Stimulated activated CD4-positive, alpha-beta T cell treated with anti-CD3 and anti-CD28 coated beads, Interleukin-4, amount 100 ng/mL, for 1 hour (primary cell): Measurements from ENCODE around the gene SHISA4.
"Not testable (repeated sequence)": the region's sequence is repeated elsewhere in the genome, so short reads cannot be mapped to it uniquely, and the experiment has no call there.

Experiments
- DNase-seq: peaks from one replicate; pipeline ENCODE4 v3.0.0-alpha.2; 2020

SHISA4 gene

DNA sequence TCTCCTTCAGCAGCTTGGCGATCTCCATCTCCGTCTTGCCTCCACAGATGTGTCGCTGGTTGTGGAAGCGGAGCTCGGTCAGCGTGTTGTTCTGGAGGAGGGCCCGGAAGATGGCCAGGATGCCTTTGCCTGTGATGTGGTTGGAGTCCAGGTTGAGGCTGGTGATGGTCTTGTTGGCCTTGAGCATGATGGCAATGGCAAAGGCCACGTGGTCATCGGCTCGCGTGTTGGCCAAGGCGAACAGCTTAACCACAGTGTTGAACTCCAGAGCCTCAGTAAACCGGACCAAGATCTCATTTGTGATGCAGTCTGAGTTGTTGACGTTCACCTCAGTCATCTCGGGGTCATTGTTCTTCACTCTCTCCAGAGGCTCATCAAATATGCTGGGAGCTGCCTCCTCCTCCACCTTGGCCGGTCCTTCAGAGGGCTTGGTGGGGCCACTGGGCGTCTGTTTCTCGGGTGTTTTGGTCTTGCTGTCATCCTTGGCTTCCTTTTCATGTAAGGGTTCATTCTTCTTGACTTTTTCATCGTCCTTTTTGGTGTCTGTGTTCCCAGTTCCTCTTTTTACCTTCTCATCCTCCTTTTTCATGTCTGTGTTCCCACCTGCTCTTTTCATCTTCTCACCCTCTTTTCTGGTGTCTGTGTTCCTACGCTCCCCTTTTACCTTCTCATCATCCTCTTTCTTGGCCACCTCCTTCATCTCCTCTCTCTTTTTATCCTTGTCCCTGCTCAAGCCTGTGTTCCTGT is 11.2 kb downstream of the SHISA4 start:
- DNase-seq, result no peak

DNA sequence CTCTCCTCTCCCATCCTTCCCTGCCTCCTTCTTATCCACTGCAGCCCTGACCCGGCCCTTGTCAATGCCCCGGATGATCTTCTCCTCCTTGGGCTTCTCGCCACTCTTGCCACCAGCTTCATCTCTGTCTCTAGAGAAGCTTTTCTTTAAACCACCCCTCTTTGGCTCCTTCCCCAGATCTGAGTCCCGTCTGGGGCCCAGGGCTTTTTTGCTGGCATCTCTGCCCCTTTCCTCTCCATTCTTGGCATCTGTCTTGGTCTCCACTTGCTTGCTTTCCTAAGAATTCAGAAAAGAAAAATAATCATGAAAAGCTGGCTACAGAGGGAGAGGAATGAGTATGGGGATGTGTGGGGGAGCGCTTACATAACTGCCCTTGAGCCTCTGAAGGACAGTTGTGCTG is 11.8 kb downstream of the SHISA4 start:
- no peak for DNase-seq

DNA sequence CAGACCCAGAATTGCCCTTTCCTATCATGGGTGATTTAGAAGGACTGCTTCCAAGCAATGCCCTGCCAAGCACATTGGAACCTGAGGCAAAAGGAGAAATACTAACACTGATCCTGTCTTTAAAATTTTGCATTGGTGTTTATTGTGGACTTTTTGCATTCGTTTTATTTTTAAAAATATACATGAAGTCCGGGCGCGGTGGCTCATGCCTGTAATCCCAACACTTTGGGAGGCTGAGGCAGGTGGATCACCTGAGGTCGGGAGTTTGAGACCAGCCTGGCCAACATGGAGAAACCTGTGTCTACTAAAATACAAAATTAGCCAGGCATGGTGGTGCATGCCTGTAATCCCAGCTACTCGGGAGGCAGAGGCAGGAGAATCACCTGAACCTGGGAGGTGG is 12.3 kb downstream of the SHISA4 start:
- not testable (repeated sequence) for DNase-seq

DNA sequence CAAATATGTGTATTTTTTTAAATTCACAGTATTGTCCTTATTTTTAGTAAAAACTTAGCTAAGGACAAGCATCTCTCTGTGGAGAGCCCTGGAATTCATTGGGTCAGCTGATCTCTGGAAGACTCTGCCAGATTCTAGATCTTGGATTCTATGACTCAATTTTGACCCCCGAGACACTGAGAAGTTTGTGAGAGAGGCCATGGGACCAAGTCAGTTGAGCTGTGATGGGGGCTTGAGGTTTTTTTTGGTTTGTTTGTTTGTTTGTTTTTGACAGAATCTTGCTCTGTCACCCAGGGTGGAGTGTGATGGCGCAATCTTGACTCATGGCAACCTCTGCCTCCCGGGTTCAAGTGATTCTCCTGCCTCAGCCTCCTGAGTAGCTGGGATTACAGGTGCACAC is 13.5 kb downstream of the SHISA4 start:
- DNase-seq, result no peak

DNA sequence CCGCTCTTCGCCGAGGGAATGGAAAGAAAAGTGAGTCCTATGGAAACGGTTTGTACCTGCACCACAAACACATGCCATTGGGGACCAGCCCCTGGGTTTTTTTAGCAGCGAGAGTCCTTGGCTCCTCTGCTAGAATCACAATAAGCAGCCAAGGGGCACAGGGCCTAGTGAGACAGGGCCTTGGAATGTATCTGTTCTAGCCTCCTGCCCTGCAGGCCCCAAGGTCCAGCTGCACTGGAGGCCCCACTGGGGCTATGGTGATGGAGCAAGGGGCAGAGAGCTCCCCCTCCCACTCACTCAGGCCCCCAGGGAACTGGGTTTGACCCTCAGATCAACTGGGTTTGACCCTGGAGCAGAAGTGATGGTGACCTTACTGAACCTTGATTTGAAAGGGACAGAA is 14.4 kb downstream of the SHISA4 start:
- DNase-seq, result no peak

DNA sequence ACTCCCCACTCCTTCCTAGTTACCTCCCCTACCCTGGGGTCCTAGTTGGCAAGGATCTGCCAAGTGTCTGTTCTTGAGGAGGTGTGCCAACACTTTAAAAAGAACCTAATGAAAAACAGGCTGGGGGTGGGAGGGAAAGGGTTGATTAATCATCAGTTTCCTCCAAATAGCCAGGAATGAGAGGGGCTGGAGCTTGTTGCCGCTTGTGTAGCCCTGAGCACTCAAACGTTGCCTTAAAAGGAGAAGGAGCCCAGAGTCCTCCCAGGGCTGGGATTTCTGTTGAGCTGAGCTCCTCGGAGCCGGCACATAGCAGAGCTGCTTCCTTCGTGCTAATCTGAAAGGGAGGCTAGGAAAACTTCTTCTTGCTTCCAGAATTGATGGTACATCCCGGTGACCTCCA is 15.9 kb downstream of the SHISA4 start:
- no peak for DNase-seq

DNA sequence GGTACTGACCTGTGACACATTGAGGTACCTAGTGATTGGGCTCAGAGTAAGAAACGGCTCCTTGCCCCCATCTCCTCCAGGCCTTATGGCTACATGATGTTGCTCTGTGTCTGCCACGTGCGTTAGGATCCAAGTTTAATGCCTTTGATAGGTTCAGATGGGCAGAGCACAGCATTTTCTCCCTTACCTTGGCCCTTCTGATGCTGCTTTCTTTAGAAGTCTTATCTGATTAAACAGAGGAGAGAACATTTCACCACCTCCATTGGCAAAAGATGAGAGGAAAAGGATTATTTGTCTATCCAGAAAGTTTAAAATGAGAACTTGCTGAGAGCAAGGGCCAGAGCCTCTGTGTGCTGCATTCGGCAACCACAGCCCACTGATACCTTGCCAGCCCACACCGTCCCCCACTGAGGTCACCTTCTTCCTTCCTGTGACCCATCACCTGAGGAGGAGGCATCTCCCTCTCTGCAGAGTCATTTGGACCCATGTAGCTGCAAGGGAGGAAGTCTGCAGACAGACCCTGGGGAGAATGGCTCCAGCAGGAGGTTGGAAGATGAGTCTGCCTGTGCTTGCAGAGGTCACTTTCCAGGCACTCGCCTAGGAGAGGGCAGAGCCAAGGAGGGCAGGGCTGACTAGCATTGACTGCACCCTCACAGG is 16.7 kb downstream of the SHISA4 start:
- DNase-seq, result no peak

DNA sequence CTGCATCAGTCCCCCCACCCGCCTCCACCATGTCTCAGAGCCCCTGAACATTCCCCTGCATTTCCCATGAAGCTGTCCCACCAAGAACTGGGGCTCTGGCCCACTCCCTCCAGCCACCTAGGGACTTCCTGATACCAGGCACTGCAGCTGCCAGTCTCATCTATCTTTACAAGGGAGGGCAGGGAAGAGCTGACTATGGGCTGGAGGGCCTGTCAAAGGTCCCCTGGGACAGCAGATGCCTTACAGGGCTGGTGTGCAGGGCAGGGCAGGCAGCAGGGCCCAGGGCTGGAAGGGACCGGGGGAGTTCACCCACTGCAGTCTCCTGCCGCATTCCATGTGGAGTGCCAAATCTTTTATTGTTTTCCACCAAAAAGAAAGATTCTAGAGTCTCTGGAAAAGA is 17.6 kb downstream of the SHISA4 start:
- no peak for DNase-seq

DNA sequence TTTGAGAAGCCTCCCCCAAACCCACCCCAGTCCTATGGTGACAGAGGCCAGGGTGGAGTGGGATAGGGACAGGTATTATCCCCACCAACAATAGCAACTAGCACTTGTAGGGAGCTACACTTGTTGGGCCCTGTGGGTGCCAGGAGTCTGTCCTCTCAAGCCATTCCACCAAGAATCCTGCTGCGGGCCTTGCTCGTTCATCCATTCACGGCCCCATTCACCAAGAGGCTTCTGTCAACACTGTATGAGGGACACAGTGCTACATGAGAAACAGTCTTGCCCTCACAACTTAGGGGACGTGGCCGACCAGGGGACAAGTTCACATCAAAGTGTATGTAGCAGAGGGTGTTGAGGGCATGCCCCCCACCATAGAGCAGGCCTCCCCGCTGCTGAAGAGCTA is 18.9 kb downstream of the SHISA4 start:
- no peak for DNase-seq

DNA sequence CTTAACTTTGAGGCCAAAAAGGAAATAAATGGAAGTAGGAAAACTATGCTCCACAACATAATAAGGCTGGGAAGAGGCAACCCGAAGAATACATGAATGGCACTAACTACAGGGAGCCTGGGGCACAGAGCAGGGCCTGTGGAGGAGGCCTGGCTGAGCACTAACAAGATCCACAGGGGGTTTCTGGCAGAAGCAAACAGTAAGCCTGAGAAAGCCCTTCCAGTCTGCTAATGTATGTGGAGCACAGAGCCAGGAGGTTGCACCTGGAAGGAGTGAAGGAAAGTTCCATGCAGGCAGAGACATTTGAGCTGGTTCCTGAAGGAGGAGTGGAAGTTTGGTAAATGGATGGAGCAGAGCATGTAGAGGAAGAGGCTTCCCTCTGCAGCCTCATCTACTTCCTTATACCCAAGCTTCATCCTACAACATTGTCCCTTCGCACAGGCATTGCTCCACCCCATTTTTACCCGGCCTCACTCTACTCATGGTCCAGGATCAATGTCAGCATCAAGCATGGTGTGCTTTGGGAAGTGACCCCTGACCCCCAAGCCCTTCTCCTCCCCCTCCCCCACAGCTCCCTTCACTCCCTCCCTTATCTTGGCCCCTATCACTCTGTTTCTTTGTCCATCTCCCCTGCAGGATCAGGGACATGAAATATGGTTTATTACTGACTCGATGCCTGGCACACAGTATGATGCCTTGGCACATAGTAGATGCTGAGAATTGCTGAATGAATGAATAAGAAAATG is 23.3 kb downstream of the SHISA4 start:
- DNase-seq, result no peak

DNA sequence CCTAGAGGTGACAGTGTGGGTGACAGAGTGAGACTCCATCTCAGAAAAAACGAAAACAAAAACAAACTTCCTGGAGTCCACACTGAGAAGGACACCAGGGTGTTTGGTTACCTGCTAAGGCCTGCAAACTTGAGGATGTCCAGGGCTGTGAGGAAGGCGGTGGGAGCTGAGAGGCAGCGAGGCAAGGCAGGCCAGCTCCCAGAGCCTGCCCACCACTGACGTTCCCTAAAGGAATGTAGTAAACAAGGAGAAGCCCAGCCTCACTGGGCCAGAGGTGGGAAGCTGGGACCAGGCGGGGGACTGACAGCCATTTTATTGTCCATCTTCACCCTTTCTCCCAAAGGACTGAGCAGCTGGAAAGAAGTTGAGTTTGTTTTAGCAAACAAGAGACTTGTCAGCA is 24.1 kb downstream of the SHISA4 start:
- no peak for DNase-seq

DNA sequence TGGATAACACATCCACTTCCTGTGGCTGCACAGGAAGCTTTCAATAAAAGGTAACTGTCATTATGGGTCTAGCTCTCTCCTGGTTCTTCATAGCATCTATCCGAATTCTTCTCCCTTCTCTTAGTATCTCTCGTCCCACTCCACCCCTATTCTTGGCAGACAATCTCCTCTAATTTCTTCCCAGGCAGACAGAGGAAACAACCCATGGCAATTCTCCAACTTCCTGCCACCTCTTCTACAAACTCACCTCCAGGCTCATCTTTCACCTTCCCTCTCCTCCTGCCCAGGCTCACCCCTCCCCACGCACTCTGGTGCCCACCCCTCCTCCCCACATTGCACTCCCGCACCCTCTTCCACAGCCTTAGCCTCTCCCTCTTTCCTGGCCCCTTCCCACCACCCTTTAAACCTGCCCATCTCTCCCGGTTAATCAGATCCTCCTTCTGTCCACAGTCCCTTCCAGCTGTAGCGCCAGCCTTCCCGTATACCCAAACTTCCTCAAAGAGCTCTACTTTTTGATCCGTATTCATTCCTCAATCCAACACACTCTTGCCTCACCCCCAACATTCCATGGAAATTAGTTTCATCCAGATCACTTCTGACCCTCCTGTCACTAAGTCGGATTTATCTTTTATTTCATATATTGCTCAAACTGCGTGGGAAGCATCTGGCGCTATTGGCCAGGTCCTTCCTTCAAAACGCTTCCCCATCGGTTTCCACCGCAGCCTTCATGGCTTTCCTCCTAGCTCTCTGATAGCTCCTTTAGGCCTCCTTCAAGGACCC is 25.9 kb downstream of the SHISA4 start:
- no peak for DNase-seq

DNA sequence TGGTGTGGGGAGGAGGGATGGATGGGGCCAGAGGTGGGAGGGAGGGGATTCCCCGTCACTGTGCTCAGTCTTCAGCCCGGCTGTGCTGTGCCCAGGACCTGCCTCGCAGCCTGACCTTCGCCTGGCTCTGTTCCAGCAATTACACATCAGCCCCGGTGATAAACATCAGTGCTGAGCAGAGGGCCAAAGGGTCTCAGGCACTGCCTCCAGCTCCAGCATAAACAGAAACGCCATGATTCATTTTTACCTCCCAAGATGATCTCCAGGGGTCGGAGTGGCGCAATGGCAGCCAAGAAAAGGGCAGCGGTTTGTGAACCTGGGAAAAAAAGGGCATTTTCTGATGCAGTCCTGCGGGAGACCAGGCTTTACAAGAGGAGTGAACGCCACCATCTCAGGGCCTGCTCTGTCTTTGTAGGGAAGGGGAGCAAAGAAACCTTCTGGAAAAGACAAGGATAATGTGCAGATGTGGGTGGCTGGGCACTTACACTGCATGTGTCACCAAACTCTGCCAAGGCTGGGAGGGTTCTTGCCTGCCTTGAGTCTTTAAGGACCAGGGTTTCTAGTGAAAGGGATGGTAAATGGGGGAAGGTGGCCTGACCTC is 28.1 kb downstream of the SHISA4 start:
- DNase-seq, result no peak

DNA sequence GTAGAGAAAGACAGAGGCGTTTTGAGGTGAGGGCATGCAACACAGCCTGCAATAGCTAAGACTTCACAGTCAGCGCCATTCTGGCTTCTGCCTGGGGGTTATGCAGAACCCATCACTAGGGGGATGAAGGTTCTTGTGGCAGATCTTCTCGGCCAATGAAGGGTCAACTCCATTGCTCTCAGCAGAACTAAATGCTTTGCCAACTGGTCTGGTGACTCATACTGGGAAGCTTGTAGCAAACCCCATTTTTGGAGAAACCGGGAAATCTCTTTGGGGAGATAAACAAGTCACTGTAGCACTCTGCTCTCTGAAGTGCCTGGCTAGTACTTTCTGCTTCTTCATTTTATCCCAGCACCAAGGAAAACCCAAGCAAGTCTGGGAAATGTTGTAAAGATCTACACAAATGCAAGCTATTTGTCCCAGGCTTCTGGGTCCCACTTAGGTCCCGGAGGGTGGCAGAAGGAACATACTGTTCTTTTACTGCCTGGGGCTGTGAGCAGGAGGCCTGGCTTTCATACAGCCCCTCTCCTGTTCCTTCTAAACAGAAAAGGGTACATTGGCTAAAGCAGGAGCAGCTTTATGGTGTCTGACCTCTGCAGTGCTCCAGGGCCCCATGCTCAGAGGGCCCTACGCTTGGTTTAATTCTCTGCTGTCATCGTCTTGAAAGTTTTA is 28.8 kb downstream of the SHISA4 start:
- DNase-seq, result no peak

DNA sequence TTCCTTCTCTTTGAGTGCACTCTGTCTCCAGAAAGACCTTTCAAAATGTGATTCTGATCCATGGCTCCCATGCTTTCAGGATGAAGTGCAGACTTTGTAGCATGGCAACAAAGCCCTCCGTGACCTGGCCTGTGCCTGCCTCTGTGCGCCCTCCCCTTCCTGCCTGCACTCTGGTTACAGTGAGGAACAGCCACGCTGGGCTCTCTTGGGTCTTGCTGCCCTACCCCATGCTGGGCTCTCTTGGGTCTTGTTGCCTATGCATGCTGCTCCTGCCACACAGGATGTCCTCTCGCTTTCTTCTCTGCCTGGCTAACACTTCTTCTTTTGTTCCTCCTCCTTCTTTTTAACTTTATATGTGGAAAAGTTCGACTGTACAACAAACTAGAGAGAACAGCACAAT is 29.6 kb downstream of the SHISA4 start:
- DNase-seq, result no peak

DNA sequence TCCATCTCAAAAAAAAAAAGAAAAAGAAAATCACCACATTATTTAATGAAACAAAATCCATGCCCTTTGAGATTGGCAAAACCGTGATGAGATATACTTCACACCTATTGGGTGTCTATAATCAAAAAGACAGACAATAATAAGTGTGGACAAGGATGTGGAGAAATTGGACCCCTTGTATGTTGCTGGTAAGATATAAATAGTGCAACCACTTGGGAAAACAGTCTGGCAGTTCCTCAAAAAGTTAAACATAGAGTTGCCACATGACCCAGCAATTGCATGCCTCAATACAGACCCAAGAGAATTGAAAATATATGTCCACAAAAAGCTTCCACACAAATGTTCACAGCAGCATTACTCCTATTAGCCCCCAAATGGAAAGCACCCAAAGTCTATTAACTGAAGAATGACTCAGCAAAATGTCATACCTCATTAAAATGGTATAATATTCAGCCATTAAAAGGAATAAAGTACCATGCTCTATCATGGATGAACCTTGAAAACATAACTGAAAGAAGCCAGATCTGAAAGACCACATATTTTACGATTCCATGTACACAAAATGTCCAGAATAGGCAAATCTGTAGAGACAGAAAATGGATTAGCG is 33.4 kb downstream of the SHISA4 start:
- no peak for DNase-seq

DNA sequence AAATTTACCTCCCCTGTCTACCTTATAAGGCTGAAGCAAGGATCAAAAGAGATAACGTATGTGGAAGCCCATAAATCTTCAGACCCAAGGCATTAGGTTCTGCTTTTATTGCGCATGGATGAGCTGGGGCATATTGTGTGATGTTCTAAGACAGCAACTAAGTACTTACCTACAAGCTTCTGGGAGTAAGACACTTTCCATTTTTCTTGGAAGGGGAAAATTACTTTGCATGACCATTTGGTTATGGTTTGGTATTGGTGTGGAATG is 36.5 kb downstream of the SHISA4 start:
- no peak for DNase-seq

DNA sequence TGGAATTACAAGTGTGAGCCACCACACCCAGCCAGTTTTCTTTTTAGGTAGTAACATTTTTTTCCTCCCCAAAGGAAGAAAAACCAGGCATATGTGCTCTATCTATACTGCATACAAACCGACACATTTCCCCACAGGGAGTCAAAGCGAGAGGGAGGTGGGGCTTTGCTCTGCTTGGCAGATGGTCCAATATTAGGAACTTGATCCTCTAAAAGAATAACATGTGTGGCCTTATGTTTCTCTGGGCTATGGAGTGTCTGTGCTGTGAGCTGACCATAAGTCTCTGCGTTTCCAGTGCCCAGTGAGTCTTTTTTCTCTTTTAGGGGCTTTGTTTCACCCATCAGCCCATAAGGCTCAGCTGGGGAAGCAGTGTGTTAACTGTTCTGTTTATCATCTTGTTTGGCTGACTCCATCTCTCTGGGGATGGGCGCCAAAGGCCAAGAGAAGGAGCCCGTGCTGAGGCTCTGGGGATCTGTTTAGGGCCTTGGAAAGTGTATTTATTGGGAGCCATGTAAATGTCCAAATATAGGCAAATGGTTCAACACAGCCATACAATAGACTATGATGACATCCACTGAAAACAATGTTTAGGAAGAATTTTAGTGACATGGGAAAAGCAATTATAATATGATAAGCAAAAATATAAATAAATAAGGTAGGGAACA is 37.4 kb downstream of the SHISA4 start:
- DNase-seq, result no peak

DNA sequence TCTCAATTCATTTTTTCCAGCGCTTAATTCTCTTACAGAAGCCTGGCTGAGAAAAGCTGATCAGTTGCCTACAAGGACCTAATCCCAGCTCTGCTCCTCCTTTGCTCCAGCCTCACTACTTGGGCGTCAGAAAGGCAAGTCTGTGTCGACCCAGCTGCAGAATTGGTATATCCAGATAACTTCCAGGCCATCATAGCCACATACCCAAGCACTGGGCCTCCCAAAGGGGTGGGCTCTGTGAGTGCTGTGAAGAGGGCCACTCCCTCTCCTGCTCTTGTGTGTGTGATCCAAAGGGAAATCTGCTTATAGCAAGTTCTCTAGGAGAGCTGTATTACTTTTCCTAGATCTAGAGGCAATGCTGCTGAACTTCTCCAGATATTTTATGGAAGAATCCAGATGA is 39.6 kb downstream of the SHISA4 start:
- no peak for DNase-seq

DNA sequence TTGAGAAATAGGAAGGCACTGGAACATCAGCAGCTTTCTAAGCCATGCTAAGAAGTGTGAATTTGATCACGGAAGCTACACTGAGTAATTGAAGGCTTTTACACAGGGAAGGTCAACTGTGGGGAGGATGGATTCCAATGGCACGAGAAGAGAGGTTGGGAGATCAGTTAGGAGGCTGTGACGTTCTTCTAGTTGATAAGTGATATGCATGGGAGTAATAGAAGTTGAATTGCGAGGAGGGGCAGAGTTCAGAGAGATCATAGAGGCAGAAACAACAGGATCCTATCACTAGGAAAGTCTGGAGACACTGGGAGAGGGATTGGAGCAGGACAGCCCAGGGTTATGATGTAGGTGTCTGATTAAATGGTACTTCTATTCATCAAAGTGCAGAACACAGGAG is 41.4 kb downstream of the SHISA4 start:
- DNase-seq, result no peak

DNA sequence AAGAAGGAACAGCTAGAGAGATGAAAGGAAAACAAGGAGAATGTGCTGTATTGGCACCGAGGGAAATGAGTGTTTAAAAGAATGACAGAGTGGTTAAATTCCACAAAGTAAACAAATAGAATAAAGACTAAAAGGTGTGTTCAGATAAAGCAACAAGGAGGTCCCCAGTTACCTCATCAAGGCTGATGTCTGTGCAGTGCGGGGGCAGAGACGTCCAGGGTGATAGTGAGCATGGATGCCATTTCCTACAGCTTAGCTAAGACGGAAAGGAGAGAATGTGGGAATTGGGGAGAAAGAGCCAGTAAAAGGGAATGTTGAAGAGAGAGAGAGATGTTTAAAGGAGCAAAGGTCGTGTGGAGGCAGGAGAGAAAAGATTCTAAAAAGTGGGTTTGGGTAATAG is 42.1 kb downstream of the SHISA4 start:
- DNase-seq, result no peak
